ENCODE data around the gene SPRYD3.

DNA sequence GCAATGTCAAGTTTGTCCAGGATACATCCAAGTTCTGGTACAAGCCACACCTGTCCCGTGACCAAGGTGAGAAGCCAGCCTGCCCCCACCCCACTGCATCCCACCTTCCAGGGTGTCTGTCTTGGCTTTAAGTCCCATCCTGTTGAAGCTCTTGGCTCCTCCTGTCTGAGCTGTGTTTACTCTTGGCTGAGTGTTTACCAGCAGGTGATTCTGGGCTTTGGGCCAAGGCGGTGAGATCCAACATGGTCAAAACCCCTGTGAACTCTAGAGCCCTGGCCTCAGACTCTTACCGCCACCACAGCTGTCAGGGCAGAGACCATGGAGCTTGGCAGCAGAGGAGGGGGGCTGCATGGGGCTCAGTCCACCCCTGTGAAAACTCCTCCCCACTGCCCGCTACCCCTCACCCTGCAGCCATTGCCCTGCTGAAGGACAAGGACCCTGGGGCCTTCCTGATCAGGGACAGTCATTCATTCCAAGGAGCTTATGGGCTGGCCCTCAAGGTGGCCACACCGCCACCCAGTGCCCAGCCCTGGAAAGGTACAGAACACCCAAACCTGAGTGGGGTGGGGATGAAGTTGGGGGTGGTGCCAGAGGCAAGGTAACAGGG, 17.7 kb downstream of the SPRYD3 start:
- TF ChIP-seq, protein P1, sequence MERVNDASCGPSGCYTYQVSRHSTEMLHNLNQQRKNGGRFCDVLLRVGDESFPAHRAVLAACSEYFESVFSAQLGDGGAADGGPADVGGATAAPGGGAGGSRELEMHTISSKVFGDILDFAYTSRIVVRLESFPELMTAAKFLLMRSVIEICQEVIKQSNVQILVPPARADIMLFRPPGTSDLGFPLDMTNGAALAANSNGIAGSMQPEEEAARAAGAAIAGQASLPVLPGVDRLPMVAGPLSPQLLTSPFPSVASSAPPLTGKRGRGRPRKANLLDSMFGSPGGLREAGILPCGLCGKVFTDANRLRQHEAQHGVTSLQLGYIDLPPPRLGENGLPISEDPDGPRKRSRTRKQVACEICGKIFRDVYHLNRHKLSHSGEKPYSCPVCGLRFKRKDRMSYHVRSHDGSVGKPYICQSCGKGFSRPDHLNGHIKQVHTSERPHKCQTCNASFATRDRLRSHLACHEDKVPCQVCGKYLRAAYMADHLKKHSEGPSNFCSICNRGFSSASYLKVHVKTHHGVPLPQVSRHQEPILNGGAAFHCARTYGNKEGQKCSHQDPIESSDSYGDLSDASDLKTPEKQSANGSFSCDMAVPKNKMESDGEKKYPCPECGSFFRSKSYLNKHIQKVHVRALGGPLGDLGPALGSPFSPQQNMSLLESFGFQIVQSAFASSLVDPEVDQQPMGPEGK (CRISPR knock-in tag; IDR thresholded peaks at IDR 0.05; ENCODE audit: borderline replicate concordance) = no peak
- TF ChIP-seq OSR1 (CRISPR knock-in tag; IDR thresholded peaks at IDR 0.05) (no peak), SNAI2 (CRISPR knock-in tag; IDR thresholded peaks at IDR 0.05) (no peak), ZFP30 (CRISPR knock-in tag; IDR thresholded peaks at IDR 0.05) (no peak), ARNTL (CRISPR knock-in tag; IDR thresholded peaks at IDR 0.05; ENCODE audit: borderline replicate concordance, low read depth) (no peak), CSDC2 (CRISPR knock-in tag; IDR thresholded peaks at IDR 0.05) (no peak), ZC3H10 (CRISPR knock-in tag; IDR thresholded peaks at IDR 0.05) (no peak)

Data from SK-N-SH treated with all-trans-retinoic acid at 6 μM for 48 hours (cell line).